Calu3 (cell line): ENCODE results near the gene PECR. TPM values are rescaled to one million over a fixed set of nuclear protein-coding genes. Genes with fewer than 3 reads are reported as not detected.

Source experiments
- BruUV-seq: library from RNA; stranded (reverse); fragments of 400-500 nt; replicated peaks from 2 replicates; lab custom pipeline; 2021; lab: Mats Ljungman, UMichigan
- CTCF ChIA-PET: fragments of 300-600 bp; sonication (Branson Sonifier 250); formaldehyde crosslinking; loops from one replicate; lab custom pipeline; 2022; ENCODE audit warnings: antibody characterized with exemption; lab: Charles Lee
- DNase-seq: peaks from one replicate; pipeline ENCODE4 v3.0.0; 2022
- H3K27ac Mint-ChIP-seq: one replicate; pipeline ENCODE4 v1.8.0; 2022; ENCODE audit warnings: mixed read lengths; ENCODE audit not compliant: unreplicated experiment
- H3K27me3 Mint-ChIP-seq: one replicate; pipeline ENCODE4 v1.8.0; 2022; ENCODE audit warnings: mixed read lengths; ENCODE audit not compliant: unreplicated experiment
- H3K36me3 Mint-ChIP-seq: one replicate; pipeline ENCODE4 v1.8.0; 2022; ENCODE audit warnings: mild to moderate bottlenecking, moderate library complexity, mixed read lengths; ENCODE audit not compliant: insufficient read depth, unreplicated experiment
- H3K4me1 Mint-ChIP-seq: one replicate; pipeline ENCODE4 v1.8.0; 2022; ENCODE audit warnings: mild to moderate bottlenecking, low read depth, mixed read lengths; ENCODE audit not compliant: unreplicated experiment
- H3K4me3 Mint-ChIP-seq: one replicate; pipeline ENCODE4 v1.8.0; 2022; ENCODE audit warnings: mild to moderate bottlenecking, low read depth, moderate library complexity, mixed read lengths; ENCODE audit not compliant: unreplicated experiment
- H3K9me3 Mint-ChIP-seq: one replicate; pipeline ENCODE4 v1.8.0; 2022; ENCODE audit warnings: low read depth, mixed read lengths; ENCODE audit not compliant: unreplicated experiment
- intact Hi-C: fragments of 100-400 bp; cut with micrococcal nuclease; formaldehyde crosslinking; loops from one replicate; pipeline ENCODE4 v1.10.0; 2022; ENCODE audit not compliant: unreplicated experiment
- total RNA-seq: library from RNA; stranded (reverse); gene quantifications from 2 replicates; pipeline ENCODE4 v1.2.3, GENCODE V29; 2022
- TF ChIP-seq, protein P1 (sequence below): fragments of 200-600 bp; IDR thresholded peaks from one replicate; pipeline ENCODE4 v1.8.0; 2022; ENCODE audit warnings: antibody characterized with exemption; ENCODE audit not compliant: unreplicated experiment

PECR gene
- total RNA-seq, 1 experiment from 2014 or later, result 40.7 TPM

GRCh38 chr2:216057688-216058193, 23.9 kb downstream of the PECR start:
- peak; percentile 85 for DNase-seq
- CTCF ChIA-PET, result interaction anchor here (0.6 to 2.1 kb wide), 11 partner anchors 14 to 648 kb away, joined by 3 to 8 read pairs (median 3); partner anchors contain the start of genes PECR, TMEM169 and XRCC5
- H3K36me3 Mint-ChIP-seq, result peaks cover 43% of the 10 kb centered on the region
- BruUV-seq, result no TSS peak
- H3K4me3 Mint-ChIP-seq, result peak overlapping the region; percentile 58
- peaks cover 45% of the 10 kb centered on the region for H3K4me1 Mint-ChIP-seq
- peak overlapping the region; percentile 39 for H3K27ac Mint-ChIP-seq
- intact Hi-C loops, result loop anchor here (2.0 kb wide), 2 partner anchors 25 to 57 kb away; no protein-coding TSS in a partner anchor
- TF ChIP-seq, protein P1, sequence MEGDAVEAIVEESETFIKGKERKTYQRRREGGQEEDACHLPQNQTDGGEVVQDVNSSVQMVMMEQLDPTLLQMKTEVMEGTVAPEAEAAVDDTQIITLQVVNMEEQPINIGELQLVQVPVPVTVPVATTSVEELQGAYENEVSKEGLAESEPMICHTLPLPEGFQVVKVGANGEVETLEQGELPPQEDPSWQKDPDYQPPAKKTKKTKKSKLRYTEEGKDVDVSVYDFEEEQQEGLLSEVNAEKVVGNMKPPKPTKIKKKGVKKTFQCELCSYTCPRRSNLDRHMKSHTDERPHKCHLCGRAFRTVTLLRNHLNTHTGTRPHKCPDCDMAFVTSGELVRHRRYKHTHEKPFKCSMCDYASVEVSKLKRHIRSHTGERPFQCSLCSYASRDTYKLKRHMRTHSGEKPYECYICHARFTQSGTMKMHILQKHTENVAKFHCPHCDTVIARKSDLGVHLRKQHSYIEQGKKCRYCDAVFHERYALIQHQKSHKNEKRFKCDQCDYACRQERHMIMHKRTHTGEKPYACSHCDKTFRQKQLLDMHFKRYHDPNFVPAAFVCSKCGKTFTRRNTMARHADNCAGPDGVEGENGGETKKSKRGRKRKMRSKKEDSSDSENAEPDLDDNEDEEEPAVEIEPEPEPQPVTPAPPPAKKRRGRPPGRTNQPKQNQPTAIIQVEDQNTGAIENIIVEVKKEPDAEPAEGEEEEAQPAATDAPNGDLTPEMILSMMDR, result no peak
- no peaks in the 10 kb centered on the region for H3K9me3 Mint-ChIP-seq
- no peaks in the 10 kb centered on the region for H3K27me3 Mint-ChIP-seq

DNA sequence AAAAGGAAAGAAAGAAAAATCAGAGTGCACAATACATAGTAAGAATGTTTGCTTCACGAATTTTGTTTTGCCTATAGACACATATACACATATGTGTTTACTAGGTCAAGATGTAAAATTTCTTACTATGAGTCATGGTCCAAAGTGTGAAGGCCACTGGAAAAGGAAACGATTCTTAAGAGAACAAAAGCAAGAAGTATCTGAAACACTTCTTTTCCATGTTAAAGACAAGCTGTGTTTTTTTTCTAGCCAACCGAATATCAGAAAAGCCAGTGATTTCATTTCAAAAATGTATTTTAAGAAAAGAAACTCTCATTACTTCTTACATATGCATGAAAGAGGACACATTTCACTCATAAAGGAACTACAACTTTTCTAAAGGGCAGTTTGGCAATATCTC, 24.9 kb downstream of the PECR start:
- no TSS peak for BruUV-seq
- Mint-ChIP-seq H3K4me1 (peaks cover 40% of the 10 kb centered on the region), H3K36me3 (peaks cover 36% of the 10 kb centered on the region), H3K4me3 (peak overlapping the region; percentile 6), H3K27me3 (no peaks in the 10 kb centered on the region), H3K27ac (peak overlapping the region; percentile 39), H3K9me3 (no peaks in the 10 kb centered on the region)
- TF ChIP-seq, protein P1, result no peak
- CTCF ChIA-PET, result interaction anchor here (2.1 kb wide), 1 partner anchor 58 kb away, joined by 8 read pairs; no protein-coding TSS in a partner anchor
- intact Hi-C loops, result loop anchor here (2.0 kb wide), 1 partner anchor 58 kb away; no protein-coding TSS in a partner anchor
- no peak for DNase-seq

GRCh38 chr2:216055680-216056079, 25.9 kb downstream of the PECR start:
- H3K9me3 Mint-ChIP-seq, result no peaks in the 10 kb centered on the region

GRCh38 chr2:216052420-216052819, 29.2 kb downstream of the PECR start:
- Mint-ChIP-seq H3K27ac (peak overlapping the region; percentile 6), H3K9me3 (no peaks in the 10 kb centered on the region), H3K4me1 (peaks cover 18% of the 10 kb centered on the region), H3K27me3 (no peaks in the 10 kb centered on the region), H3K4me3 (no peak overlapping the region), H3K36me3 (peaks cover 39% of the 10 kb centered on the region)
- no TSS peak for BruUV-seq
- intact Hi-C loops, result no loop called here
- DNase-seq, result no peak
- CTCF ChIA-PET, result interaction anchor here (1.0 kb wide), 1 partner anchor 31 kb away, joined by 3 read pairs; no protein-coding TSS in a partner anchor
- TF ChIP-seq, protein P1, result no peak

More at GRCh38 chr2:216055680-216056079, 25.9 kb downstream of the PECR start:
- Mint-ChIP-seq H3K27ac (peak overlapping the region; percentile 39), H3K4me1 (peaks cover 36% of the 10 kb centered on the region), H3K27me3 (no peaks in the 10 kb centered on the region), H3K36me3 (peaks cover 29% of the 10 kb centered on the region), H3K4me3 (peak overlapping the region; percentile 6)
- CTCF ChIA-PET, result no interaction called here
- no TSS peak for BruUV-seq
- no peak for DNase-seq
- intact Hi-C loops, result loop anchor here (2.0 kb wide), 1 partner anchor 59 kb away; no protein-coding TSS in a partner anchor
- TF ChIP-seq, protein P1, result no peak
